KBM-7 (cell line): ENCODE data around the gene HOOK2.

Source experiments
- DNase-seq: peaks from one replicate; pipeline ENCODE4 v3.0.0-alpha.2; 2015
- in situ Hi-C: fragments of 300-500 bp; cut with MboI; formaldehyde crosslinking; loops from 2 replicates; pipeline ENCODE4 v1.14.3; 2020; ENCODE audit warnings: low sequenced_read_pairs, low pct_unique_long_range_greater_than_20kb, mixed read lengths

HOOK2 gene

GRCh38 chr19:12794196-12794941 is 19.0 kb upstream of the HOOK2 start:
- no peak for DNase-seq
- in situ Hi-C loops = no loop called here

- in situ Hi-C loops = no loop called here
- DNase-seq = peak; percentile 90
These were observed 18.2 kb upstream of the HOOK2 start for GRCh38 chr19:12793290-12794195.

GRCh38 chr19:12792853-12793289 is 17.5 kb upstream of the HOOK2 start:
- DNase-seq = no peak
- in situ Hi-C loops = no loop called here

GRCh38 chr19:12792051-12792852 is 16.9 kb upstream of the HOOK2 start:
- in situ Hi-C loops = no loop called here
- peak; percentile 79 for DNase-seq

- DNase-seq = peak; percentile 94
- in situ Hi-C loops = no loop called here
These were observed 16.1 kb upstream of the HOOK2 start, which contains the start of gene JUNB for GRCh38 chr19:12791345-12792050. Gene JUNB, plus strand, starts transcription at chr19:12791486. Its CDS starts 286 bp downstream, at chr19:12791772.

- in situ Hi-C loops = no loop called here
These were observed 15.4 kb upstream of the HOOK2 start for GRCh38 chr19:12790628-12791344.

GRCh38 chr19:12789904-12790619 is 14.7 kb upstream of the HOOK2 start:
- peak; percentile 98 for DNase-seq
- in situ Hi-C loops = no loop called here

More at GRCh38 chr19:12790628-12791344, 15.4 kb upstream of the HOOK2 start:
- DNase-seq = no peak

GRCh38 chr19:12789098-12789903 is 13.9 kb upstream of the HOOK2 start:
- DNase-seq = no peak
- in situ Hi-C loops = no loop called here

GRCh38 chr19:12788682-12789097 is 13.3 kb upstream of the HOOK2 start:
- DNase-seq = peak; percentile 52
- in situ Hi-C loops = no loop called here

GRCh38 chr19:12788042-12788681 is 12.8 kb upstream of the HOOK2 start:
- no peak for DNase-seq
- in situ Hi-C loops = no loop called here

GRCh38 chr19:12787458-12787857 is 12.1 kb upstream of the HOOK2 start:
- DNase-seq = no peak

GRCh38 chr19:12786952-12787351 is 11.6 kb upstream of the HOOK2 start:
- no peak for DNase-seq
- in situ Hi-C loops = no loop called here

More at GRCh38 chr19:12787458-12787857, 12.1 kb upstream of the HOOK2 start:
- in situ Hi-C loops = no loop called here

GRCh38 chr19:12786141-12786870 is 11.0 kb upstream of the HOOK2 start:
- peak; percentile 67 for DNase-seq
- in situ Hi-C loops = no loop called here

- DNase-seq = peak; percentile 62
- in situ Hi-C loops = no loop called here
These were observed 10.2 kb upstream of the HOOK2 start for GRCh38 chr19:12785431-12786031.

- no peak for DNase-seq
- in situ Hi-C loops = no loop called here
These were observed 9.6 kb upstream of the HOOK2 start for GRCh38 chr19:12784871-12785430.
